Lung (tissue), 12 donors: Measurements from ENCODE around the gene FOXP4. TPM values are rescaled to one million over a fixed set of nuclear protein-coding genes. Genes with fewer than 3 reads are reported as not detected.

ENCODE experiments used
- ATAC-seq: fragments of 200-7000 bp; cut with Tn5 transposase; one replicate; pipeline ENCODE4 v1.9.1; 2020; ENCODE audit warnings: moderate number of reproducible peaks; ENCODE audit not compliant: insufficient read depth, low FRiP score
- DNase-seq, 3 donors: peaks; one replicate each; pipeline ENCODE4 v3.0.0-alpha.2; 2013 to 2017
- H3K27ac ChIP-seq, 2 donors: one replicate each; pipeline ENCODE4 v1.5.1; 2013; ENCODE audit warnings: mild to moderate bottlenecking in 2 of 2, moderate library complexity in 2 of 2, control low read depth in 1 of 2, inconsistent platforms in 1 of 2, low read depth in 1 of 2, low read length in 1 of 2
- H3K27me3 ChIP-seq, 3 donors: one replicate each; pipeline ENCODE4 v1.5.1; 2013; ENCODE audit warnings: low read length in 2 of 3; ENCODE audit not compliant: control insufficient read depth in 3 of 3, insufficient read depth in 3 of 3
- H3K36me3 ChIP-seq, 4 donors: one replicate each; pipeline ENCODE4 v1.5.1; 2013; ENCODE audit warnings: low read length in 4 of 4, mild to moderate bottlenecking in 1 of 4, moderate library complexity in 1 of 4; ENCODE audit not compliant: control insufficient read depth in 4 of 4, insufficient read depth in 4 of 4
- H3K4me1 ChIP-seq, 5 donors: one replicate each; pipeline ENCODE4 v1.5.1; 2013; ENCODE audit warnings: low read length in 5 of 5, mild to moderate bottlenecking in 2 of 5, moderate library complexity in 1 of 5; ENCODE audit not compliant: control insufficient read depth in 5 of 5, insufficient read depth in 5 of 5
- H3K4me3 ChIP-seq: one replicate; pipeline ENCODE4 v1.5.1; 2013; ENCODE audit warnings: mild to moderate bottlenecking, control low read depth, moderate library complexity
- H3K9ac ChIP-seq, 2 donors: one replicate each; pipeline ENCODE4 v1.5.1; 2013; ENCODE audit warnings: low read length in 2 of 2, control low read depth in 1 of 2; ENCODE audit not compliant: insufficient read depth in 1 of 2
- H3K9me3 ChIP-seq, 4 donors: one replicate each; pipeline ENCODE4 v1.5.1; 2013; ENCODE audit warnings: low read length in 3 of 4, mild to moderate bottlenecking in 1 of 4, moderate library complexity in 1 of 4; ENCODE audit not compliant: control insufficient read depth in 4 of 4, insufficient read depth in 3 of 4
- WGBS, 2 donors: extraction: QIAGEN DNeasy Blood & Tissue Kit; methylation state at CpG; one replicate each; pipeline ENCODE4 v1.1.7; 2013; 5-methylcytosine and 5-hydroxymethylcytosine counted together
- polyA plus RNA-seq, 2 donors: library from polyadenylated mRNA; stranded (reverse); fragments of 200-250 nt; gene quantifications; one replicate each; pipeline ENCODE4 v1.2.1, GENCODE V29; 2013
- total RNA-seq, 2 donors: library from RNA; depleted of rRNA in 1 of 2; stranded (reverse); fragments of >200 nt in 1 of 2; gene quantifications; one replicate each; pipeline ENCODE4 v1.2.1, GENCODE V29; 2014 to 2021
- TF ChIP-seq, protein P1 (sequence below): IDR thresholded peaks from 2 replicates; pipeline ENCODE4 v1.5.1; 2012; ENCODE audit warnings: mild to moderate bottlenecking; ENCODE audit errors: control extremely low read depth, extremely low read depth
- donor health status: control.
- donor health status: control.
- donor health status: Bipolar disorder and iron deficiency.
- donor health status: healthy.
- donor health status: DM: yes; HTN: yes; CAD: no.

Gene FOXP4
- total and polyA plus RNA-seq, 4 donors, result 12.8 to 35.0 (median 22.2) TPM

DNA sequence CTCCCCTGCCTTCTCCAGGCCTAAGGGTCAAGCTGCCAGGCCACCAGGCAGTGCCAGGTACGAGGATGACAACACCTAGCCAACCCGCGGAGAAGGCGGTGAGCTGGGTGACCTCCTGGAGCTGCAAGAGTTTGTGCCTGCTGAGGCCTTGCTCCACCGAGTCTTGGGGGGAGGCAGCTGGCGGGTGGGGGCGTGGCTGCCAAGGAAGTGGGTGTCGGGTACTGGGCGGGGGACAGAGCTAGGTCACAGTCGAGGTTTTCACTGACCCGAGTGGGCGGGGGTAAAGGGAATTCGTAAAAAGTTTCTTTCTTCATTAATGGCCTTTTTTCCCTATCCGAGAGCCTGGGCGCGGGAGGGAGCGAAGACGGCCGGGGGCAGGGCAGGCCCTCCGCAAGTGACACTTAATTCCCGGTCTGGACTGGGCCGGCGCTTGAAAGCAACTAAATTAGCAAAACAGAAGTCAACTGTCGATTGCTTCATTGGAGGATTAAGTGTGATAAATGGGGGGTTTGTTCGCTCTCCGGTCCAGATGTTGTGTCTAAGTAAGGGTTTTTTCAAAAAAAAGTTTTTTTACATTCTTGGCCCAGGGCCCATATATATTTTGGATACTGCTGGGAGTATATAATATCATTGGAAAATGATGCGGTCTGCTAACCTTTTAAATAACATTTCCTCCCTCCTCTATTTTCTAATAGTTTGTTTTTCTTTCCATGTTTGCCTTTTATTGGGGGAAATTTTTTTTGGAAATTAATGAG lies 43.1 kb upstream of the FOXP4 start:
- DNase-seq, result peak; percentile 85 to 90 (median 90)
- no peaks in the 10 kb centered on the region for H3K9me3 ChIP-seq
- no peak overlapping the region for H3K9ac ChIP-seq
- H3K36me3 ChIP-seq, result no peaks in the 10 kb centered on the region
- no peak overlapping the region for H3K4me3 ChIP-seq
- H3K27ac ChIP-seq, result peak overlapping the region in 1 of 2 donors; percentile 65
- peaks cover 0 to 3% (median 0%) of the 10 kb centered on the region in 3 donors for H3K27me3 ChIP-seq
- peak; percentile 16 for ATAC-seq
- H3K4me1 ChIP-seq, result peaks cover 0 to 45% (median 21%) of the 10 kb centered on the region in 5 donors
- TF ChIP-seq, protein P1, sequence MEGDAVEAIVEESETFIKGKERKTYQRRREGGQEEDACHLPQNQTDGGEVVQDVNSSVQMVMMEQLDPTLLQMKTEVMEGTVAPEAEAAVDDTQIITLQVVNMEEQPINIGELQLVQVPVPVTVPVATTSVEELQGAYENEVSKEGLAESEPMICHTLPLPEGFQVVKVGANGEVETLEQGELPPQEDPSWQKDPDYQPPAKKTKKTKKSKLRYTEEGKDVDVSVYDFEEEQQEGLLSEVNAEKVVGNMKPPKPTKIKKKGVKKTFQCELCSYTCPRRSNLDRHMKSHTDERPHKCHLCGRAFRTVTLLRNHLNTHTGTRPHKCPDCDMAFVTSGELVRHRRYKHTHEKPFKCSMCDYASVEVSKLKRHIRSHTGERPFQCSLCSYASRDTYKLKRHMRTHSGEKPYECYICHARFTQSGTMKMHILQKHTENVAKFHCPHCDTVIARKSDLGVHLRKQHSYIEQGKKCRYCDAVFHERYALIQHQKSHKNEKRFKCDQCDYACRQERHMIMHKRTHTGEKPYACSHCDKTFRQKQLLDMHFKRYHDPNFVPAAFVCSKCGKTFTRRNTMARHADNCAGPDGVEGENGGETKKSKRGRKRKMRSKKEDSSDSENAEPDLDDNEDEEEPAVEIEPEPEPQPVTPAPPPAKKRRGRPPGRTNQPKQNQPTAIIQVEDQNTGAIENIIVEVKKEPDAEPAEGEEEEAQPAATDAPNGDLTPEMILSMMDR, result no peak
- WGBS, 2 donors, result 25 to 30% methylated on average over 27 of the region's 27 CpGs

DNA sequence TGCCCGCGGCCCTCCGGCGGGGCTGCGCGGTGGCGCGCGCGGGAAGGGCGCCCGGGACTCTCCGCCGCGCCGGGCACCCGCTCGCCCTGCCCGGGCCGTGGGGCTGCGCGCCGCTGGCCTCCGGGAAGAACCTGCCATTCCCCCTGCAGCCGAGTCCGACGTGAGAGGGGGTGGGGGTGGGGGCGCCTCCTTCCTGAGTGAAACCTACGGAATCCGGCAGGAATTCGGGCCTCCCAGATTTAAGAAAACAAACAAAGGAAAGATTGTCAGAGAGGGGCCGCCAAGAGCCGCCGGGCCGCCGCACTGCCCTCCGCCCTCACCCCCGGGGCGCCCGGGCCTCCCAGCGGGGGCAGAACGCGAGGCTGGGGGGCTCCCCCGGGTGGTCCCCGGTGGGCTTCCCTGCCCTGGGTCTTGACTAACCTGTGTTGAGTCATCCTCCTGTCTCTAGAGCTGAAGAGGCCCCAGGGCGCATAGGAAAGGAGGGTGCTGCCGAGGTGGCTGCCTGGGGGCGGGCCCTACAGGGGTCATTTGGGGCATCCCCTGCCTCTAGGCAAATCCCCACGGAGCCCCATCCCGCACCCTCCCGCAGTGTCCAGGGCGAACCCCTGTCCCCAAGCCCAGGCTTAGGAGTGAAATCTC lies 42.2 kb upstream of the FOXP4 start:
- WGBS, 2 donors, result 1% methylated on average over 51 to 52 of the region's 52 CpGs
- no peak for ATAC-seq
- peaks cover 0 to 3% (median 0%) of the 10 kb centered on the region in 3 donors for H3K27me3 ChIP-seq

DNA sequence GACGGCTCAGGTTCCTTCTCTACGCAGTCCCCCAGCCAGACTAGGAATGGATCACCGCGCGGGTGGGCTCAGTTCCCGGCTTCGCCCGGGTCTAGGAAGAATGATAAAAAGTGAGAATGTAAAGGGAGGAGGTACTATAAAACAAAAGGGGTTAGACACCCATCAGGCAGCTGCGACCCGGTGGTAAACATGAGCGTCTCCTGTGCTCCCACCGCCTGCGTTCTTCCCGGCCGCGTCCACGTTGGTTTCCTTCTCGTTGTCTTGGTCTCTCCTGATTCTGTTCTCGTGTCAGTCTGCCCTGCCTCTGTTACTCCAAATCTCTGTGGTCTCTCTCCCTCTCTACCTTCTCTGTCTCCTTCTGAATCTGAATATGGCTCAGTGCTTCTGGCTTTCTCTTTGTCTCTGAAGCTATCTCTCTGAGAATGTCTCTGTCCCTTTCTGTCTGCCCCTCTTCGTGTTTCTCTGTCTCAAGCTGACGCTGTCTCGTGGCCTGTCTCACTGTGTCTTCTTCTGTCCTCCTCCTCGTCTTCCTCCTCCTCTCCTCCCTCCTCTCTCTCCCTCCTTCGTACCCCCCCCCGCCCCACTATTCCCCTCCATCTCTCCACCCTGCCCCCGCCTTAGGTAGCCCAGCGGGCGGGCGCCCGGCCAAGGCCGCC lies 41.6 kb upstream of the FOXP4 start:
- ATAC-seq (no peak), DNase-seq (peak in 1 of 3 donors; percentile 52)

More for the DNA sequence above, 42.2 kb upstream of the FOXP4 start:
- H3K36me3 ChIP-seq, result no peaks in the 10 kb centered on the region
- peak overlapping the region in 1 of 2 donors; percentile 75 for H3K27ac ChIP-seq
- peaks cover 0 to 45% (median 21%) of the 10 kb centered on the region in 5 donors for H3K4me1 ChIP-seq
- no peaks in the 10 kb centered on the region for H3K9me3 ChIP-seq
- no peak overlapping the region for H3K4me3 ChIP-seq
- H3K9ac ChIP-seq, result peak overlapping the region in 1 of 2 donors; percentile 1
- TF ChIP-seq, protein P1, result no peak
- DNase-seq, result peak; percentile 73 to 82 (median 80)

More for the DNA sequence above, 41.6 kb upstream of the FOXP4 start:
- WGBS, 2 donors, result 3 to 4% methylated on average over 30 to 31 of the region's 31 CpGs
- Histone ChIP-seq H3K4me1 (peaks cover 0 to 45% (median 21%) of the 10 kb centered on the region in 5 donors), H3K9ac (peak overlapping the region; percentile 1 to 8), H3K9me3 (no peaks in the 10 kb centered on the region), H3K4me3 (no peak overlapping the region), H3K27me3 (peaks cover 0 to 3% (median 0%) of the 10 kb centered on the region in 3 donors), H3K36me3 (no peaks in the 10 kb centered on the region), H3K27ac (peak overlapping the region in 1 of 2 donors; percentile 75)
- TF ChIP-seq, protein P1, result no peak
